SK-N-SH treated with all-trans-retinoic acid at 6 μM for 48 hours (cell line): Measurements from ENCODE around the gene LPP.

Source experiments
- ATAC-seq: fragments of 200-7000 bp; cut with Tn5 transposase; 3 replicates; pipeline ENCODE4 v1.9.1; 2020; ENCODE audit warnings: mild to moderate bottlenecking, moderate library complexity
- ARNTL ChIP-seq: fragments of 450-650 bp; formaldehyde crosslinking; IDR thresholded peaks from 2 replicates; pipeline ENCODE4 v1.5.0; 2020; ENCODE audit warnings: low read depth, mild to moderate bottlenecking, moderate library complexity, borderline replicate concordance
- BACH2 ChIP-seq: fragments of 250-450 bp; sonication (Bioruptor Pico); IDR thresholded peaks from 2 replicates; pipeline ENCODE4 v1.9.0; 2021; ENCODE audit warnings: mild to moderate bottlenecking, borderline replicate concordance
- CSDC2 ChIP-seq: fragments of 250-450 bp; sonication (Bioruptor Pico); IDR thresholded peaks from 2 replicates; pipeline ENCODE4 v1.5.0; 2020; ENCODE audit warnings: mild to moderate bottlenecking, moderate library complexity
- CSRNP3 ChIP-seq: fragments of 250-450 bp; sonication (Bioruptor Pico); IDR thresholded peaks from 2 replicates; pipeline ENCODE4 v1.5.1; 2021; ENCODE audit warnings: mild to moderate bottlenecking, moderate library complexity
- GLIS3 ChIP-seq: fragments of 250-450 bp; sonication (Bioruptor Pico); IDR thresholded peaks from 2 replicates; pipeline ENCODE4 v1.5.0; 2020; ENCODE audit warnings: mild to moderate bottlenecking, moderate library complexity
- ISL1 ChIP-seq: fragments of 250-450 bp; sonication (Bioruptor Pico); IDR thresholded peaks from 2 replicates; pipeline ENCODE4 v2.1.2; 2022; ENCODE audit warnings: mild to moderate bottlenecking, moderate library complexity
- OSR1 ChIP-seq: fragments of 250-450 bp; sonication (Bioruptor Pico); IDR thresholded peaks from 2 replicates; pipeline ENCODE4 v1.8.0; 2022; ENCODE audit warnings: moderate library complexity, mild to moderate bottlenecking, inconsistent platforms
- POU6F1 ChIP-seq: fragments of 250-450 bp; sonication (Bioruptor Pico); IDR thresholded peaks from 2 replicates; pipeline ENCODE4 v1.8.0; 2021; ENCODE audit warnings: low read depth, mild to moderate bottlenecking, moderate library complexity, borderline replicate concordance
- PPARA ChIP-seq: fragments of 250-450 bp; sonication (Bioruptor Pico); IDR thresholded peaks from 2 replicates; pipeline ENCODE4 v1.5.0; 2020; ENCODE audit warnings: mild to moderate bottlenecking, borderline replicate concordance
- RARB ChIP-seq: fragments of 250-450 bp; sonication (Bioruptor Pico); IDR thresholded peaks from 2 replicates; pipeline ENCODE4 v1.8.0; 2021; ENCODE audit warnings: mild to moderate bottlenecking, moderate library complexity
- SNAI2 ChIP-seq: fragments of 250-450 bp; sonication (Bioruptor Pico); IDR thresholded peaks from 2 replicates; pipeline ENCODE4 v1.5.0; 2020; ENCODE audit warnings: mild to moderate bottlenecking, moderate library complexity
- TCF4 ChIP-seq: fragments of 250-450 bp; sonication (Bioruptor Pico); IDR thresholded peaks from 2 replicates; pipeline ENCODE4 v1.8.0; 2021; ENCODE audit warnings: mild to moderate bottlenecking, moderate library complexity, borderline replicate concordance
- TOX ChIP-seq: fragments of 250-450 bp; sonication (Bioruptor Pico); IDR thresholded peaks from 2 replicates; pipeline ENCODE4 v1.8.0; 2021; ENCODE audit warnings: mild to moderate bottlenecking, moderate library complexity, borderline replicate concordance
- ZC3H10 ChIP-seq: fragments of 250-450 bp; sonication (Bioruptor Pico); IDR thresholded peaks from 2 replicates; pipeline ENCODE4 v1.5.1; 2021; ENCODE audit warnings: mild to moderate bottlenecking, moderate library complexity
- ZFP3 ChIP-seq: fragments of 250-450 bp; sonication (Bioruptor Pico); IDR thresholded peaks from 2 replicates; pipeline ENCODE4 v1.5.0; 2020; ENCODE audit warnings: mild to moderate bottlenecking, moderate library complexity
- ZFP30 ChIP-seq: fragments of 450-650 bp; formaldehyde crosslinking; IDR thresholded peaks from 2 replicates; pipeline ENCODE4 v1.5.0; 2022; ENCODE audit warnings: mild to moderate bottlenecking, moderate library complexity
- ZNF70 ChIP-seq: fragments of 450-650 bp; formaldehyde crosslinking; IDR thresholded peaks from 2 replicates; pipeline ENCODE4 v1.5.0; 2020; ENCODE audit warnings: mild to moderate bottlenecking, moderate library complexity
- ZNF8 ChIP-seq: fragments of 450-650 bp; formaldehyde crosslinking; IDR thresholded peaks from 2 replicates; pipeline ENCODE4 v1.5.0; 2020; ENCODE audit warnings: mild to moderate bottlenecking, moderate library complexity
- TF ChIP-seq, protein P1 (sequence below): fragments of 250-450 bp; sonication (Bioruptor Pico); IDR thresholded peaks from 2 replicates; pipeline ENCODE4 v1.8.0; 2020; ENCODE audit warnings: mild to moderate bottlenecking, moderate library complexity, borderline replicate concordance
- TF ChIP-seq, protein P2 (sequence below): fragments of 250-450 bp; sonication (Bioruptor Pico); IDR thresholded peaks from 2 replicates; pipeline ENCODE4 v1.5.0; 2020; ENCODE audit warnings: mild to moderate bottlenecking, moderate library complexity
- TF ChIP-seq, protein P3 (sequence below): fragments of 250-450 bp; sonication (Bioruptor Pico); IDR thresholded peaks from 2 replicates; pipeline ENCODE4 v1.5.1; 2020; ENCODE audit warnings: low read depth, mild to moderate bottlenecking, moderate library complexity

Gene LPP

GRCh38 chr3:188469228-188469885, 315.4 kb downstream of the LPP start:
- no peak for ATAC-seq
- TF ChIP-seq ZFP3 (no peak), ZNF8 (no peak), TCF4 (CRISPR knock-in tag) (no peak), ZC3H10 (CRISPR knock-in tag) (no peak), TOX (CRISPR knock-in tag) (no peak), CSDC2 (CRISPR knock-in tag) (no peak), ARNTL (CRISPR knock-in tag) (no peak), ISL1 (CRISPR knock-in tag) (no peak), RARB (no peak), CSRNP3 (CRISPR knock-in tag) (no peak), BACH2 (CRISPR knock-in tag) (no peak), POU6F1 (CRISPR knock-in tag) (no peak)
- TF ChIP-seq, protein P1, sequence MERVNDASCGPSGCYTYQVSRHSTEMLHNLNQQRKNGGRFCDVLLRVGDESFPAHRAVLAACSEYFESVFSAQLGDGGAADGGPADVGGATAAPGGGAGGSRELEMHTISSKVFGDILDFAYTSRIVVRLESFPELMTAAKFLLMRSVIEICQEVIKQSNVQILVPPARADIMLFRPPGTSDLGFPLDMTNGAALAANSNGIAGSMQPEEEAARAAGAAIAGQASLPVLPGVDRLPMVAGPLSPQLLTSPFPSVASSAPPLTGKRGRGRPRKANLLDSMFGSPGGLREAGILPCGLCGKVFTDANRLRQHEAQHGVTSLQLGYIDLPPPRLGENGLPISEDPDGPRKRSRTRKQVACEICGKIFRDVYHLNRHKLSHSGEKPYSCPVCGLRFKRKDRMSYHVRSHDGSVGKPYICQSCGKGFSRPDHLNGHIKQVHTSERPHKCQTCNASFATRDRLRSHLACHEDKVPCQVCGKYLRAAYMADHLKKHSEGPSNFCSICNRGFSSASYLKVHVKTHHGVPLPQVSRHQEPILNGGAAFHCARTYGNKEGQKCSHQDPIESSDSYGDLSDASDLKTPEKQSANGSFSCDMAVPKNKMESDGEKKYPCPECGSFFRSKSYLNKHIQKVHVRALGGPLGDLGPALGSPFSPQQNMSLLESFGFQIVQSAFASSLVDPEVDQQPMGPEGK: no peak

GRCh38 chr3:188470508-188471130, 316.7 kb downstream of the LPP start:
- no peak for ATAC-seq
- TF ChIP-seq BACH2 (CRISPR knock-in tag) (no peak), ZFP3 (no peak), ISL1 (CRISPR knock-in tag) (no peak), CSRNP3 (CRISPR knock-in tag) (no peak), RARB (no peak), SNAI2 (CRISPR knock-in tag) (no peak), PPARA (CRISPR knock-in tag) (no peak), ARNTL (CRISPR knock-in tag) (no peak)
- TF ChIP-seq, protein P2, sequence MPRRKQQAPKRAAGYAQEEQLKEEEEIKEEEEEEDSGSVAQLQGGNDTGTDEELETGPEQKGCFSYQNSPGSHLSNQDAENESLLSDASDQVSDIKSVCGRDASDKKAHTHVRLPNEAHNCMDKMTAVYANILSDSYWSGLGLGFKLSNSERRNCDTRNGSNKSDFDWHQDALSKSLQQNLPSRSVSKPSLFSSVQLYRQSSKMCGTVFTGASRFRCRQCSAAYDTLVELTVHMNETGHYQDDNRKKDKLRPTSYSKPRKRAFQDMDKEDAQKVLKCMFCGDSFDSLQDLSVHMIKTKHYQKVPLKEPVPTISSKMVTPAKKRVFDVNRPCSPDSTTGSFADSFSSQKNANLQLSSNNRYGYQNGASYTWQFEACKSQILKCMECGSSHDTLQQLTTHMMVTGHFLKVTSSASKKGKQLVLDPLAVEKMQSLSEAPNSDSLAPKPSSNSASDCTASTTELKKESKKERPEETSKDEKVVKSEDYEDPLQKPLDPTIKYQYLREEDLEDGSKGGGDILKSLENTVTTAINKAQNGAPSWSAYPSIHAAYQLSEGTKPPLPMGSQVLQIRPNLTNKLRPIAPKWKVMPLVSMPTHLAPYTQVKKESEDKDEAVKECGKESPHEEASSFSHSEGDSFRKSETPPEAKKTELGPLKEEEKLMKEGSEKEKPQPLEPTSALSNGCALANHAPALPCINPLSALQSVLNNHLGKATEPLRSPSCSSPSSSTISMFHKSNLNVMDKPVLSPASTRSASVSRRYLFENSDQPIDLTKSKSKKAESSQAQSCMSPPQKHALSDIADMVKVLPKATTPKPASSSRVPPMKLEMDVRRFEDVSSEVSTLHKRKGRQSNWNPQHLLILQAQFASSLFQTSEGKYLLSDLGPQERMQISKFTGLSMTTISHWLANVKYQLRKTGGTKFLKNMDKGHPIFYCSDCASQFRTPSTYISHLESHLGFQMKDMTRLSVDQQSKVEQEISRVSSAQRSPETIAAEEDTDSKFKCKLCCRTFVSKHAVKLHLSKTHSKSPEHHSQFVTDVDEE (CRISPR knock-in tag): no peak

GRCh38 chr3:188471723-188472122, 317.8 kb downstream of the LPP start:
- ATAC-seq: no peak
- TF ChIP-seq OSR1 (CRISPR knock-in tag): no peak
- TF ChIP-seq, protein P3, sequence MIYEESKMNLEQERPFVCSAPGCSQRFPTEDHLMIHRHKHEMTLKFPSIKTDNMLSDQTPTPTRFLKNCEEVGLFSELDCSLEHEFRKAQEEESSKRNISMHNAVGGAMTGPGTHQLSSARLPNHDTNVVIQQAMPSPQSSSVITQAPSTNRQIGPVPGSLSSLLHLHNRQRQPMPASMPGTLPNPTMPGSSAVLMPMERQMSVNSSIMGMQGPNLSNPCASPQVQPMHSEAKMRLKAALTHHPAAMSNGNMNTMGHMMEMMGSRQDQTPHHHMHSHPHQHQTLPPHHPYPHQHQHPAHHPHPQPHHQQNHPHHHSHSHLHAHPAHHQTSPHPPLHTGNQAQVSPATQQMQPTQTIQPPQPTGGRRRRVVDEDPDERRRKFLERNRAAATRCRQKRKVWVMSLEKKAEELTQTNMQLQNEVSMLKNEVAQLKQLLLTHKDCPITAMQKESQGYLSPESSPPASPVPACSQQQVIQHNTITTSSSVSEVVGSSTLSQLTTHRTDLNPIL (CRISPR knock-in tag): no peak
- no peak for TF ChIP-seq ZNF8
- no peak for TF ChIP-seq BACH2 (CRISPR knock-in tag)
- no peak for TF ChIP-seq CSDC2 (CRISPR knock-in tag)
- no peak for TF ChIP-seq ISL1 (CRISPR knock-in tag)
- no peak for TF ChIP-seq POU6F1 (CRISPR knock-in tag)
- TF ChIP-seq ZFP30 (CRISPR knock-in tag): no peak
- TF ChIP-seq, protein P2 (CRISPR knock-in tag): no peak
- no peak for TF ChIP-seq GLIS3 (CRISPR knock-in tag)
- no peak for TF ChIP-seq ZNF70 (CRISPR knock-in tag)
